Thyroid gland (tissue), 4 donors: ENCODE data around the gene OR2V2.

Source experiments
- CTCF ChIP-seq, 6 experiments: fragments of 200-600 bp in 3 of 6; fragments of 450-650 bp in 3 of 6; sonication (generic) in 3 of 6; IDR thresholded peaks; one replicate each; pipeline ENCODE4 v1.5.1; 2016 to 2019; ENCODE audit warnings: antibody characterized with exemption in 6 of 6, mild to moderate bottlenecking in 2 of 6, inconsistent platforms in 1 of 6, moderate library complexity in 1 of 6
- POLR2A ChIP-seq, 2 donors: fragments of 450-650 bp; IDR thresholded peaks; one replicate each; pipeline ENCODE4 v1.6.1; 2017; ENCODE audit warnings: antibody characterized with exemption in 2 of 2, mild to moderate bottlenecking in 2 of 2, moderate library complexity in 1 of 2

GRCh38 chr5:181156758-181157157 lies 9.4 kb downstream of the OR2V2 start:
- TF ChIP-seq CTCF (IDR thresholded peaks at IDR 0.05) (no peak), POLR2A (IDR thresholded peaks at IDR 0.05) (no peak)
